CD8-positive, alpha-beta memory T cell (primary cell): ENCODE data around the gene MLX. TPM values are rescaled to one million over a fixed set of nuclear protein-coding genes. Genes with fewer than 3 reads are reported as not detected.
A peak's percentile ranks its signal among the peaks of the same experiment; 100 is the strongest.

Experiments
- CTCF ChIA-PET: fragments of 350-600 bp; sonication (Branson Sonifier 250); formaldehyde crosslinking; loops from one replicate; lab custom pipeline; 2021; ENCODE audit warnings: antibody characterized with exemption; lab: Charles Lee
- POLR2A ChIA-PET: fragments of 350-600 bp; sonication (Branson Sonifier 250); formaldehyde crosslinking; loops from one replicate; lab custom pipeline; 2021; ENCODE audit warnings: antibody characterized with exemption; lab: Charles Lee
- DNase-seq, 5 donors: peaks; one replicate each; pipeline versions ENCODE4 v3.0.0 to v3.0.0-alpha.2; 2020 to 2022; ENCODE audit warnings: mixed read lengths in 1 of 5
- H3K27ac ChIP-seq: one replicate; pipeline ENCODE4 v1.7.0; 2013; ENCODE audit warnings: low read depth, mild to moderate bottlenecking, low read length, moderate library complexity
- H3K27me3 ChIP-seq: 2 replicates; pipeline ENCODE4 v1.7.0; 2013; ENCODE audit warnings: low read length, mild to moderate bottlenecking; ENCODE audit not compliant: insufficient read depth, poor library complexity, severe bottlenecking
- H3K36me3 ChIP-seq: 2 replicates; pipeline ENCODE4 v1.7.0; 2013; ENCODE audit warnings: mild to moderate bottlenecking, low read length, moderate library complexity; ENCODE audit not compliant: insufficient read depth
- H3K4me1 ChIP-seq: 2 replicates; pipeline ENCODE4 v1.7.0; 2013; ENCODE audit warnings: mild to moderate bottlenecking, low read length, moderate library complexity; ENCODE audit not compliant: insufficient read depth
- H3K4me3 ChIP-seq: 2 replicates; pipeline ENCODE4 v1.7.0; 2013; ENCODE audit warnings: mild to moderate bottlenecking, low read length
- H3K9me3 ChIP-seq: 2 replicates; pipeline ENCODE4 v1.7.0; 2013; ENCODE audit warnings: mild to moderate bottlenecking, low read length
- H3K27ac Mint-ChIP-seq, 8 donors: one replicate each; pipeline ENCODE4 v1.8.0; 2020 to 2021; ENCODE audit warnings: mixed read lengths in 8 of 8, mild to moderate bottlenecking in 6 of 8, inconsistent platforms in 3 of 8, moderate library complexity in 3 of 8
- H3K27me3 Mint-ChIP-seq, 2 donors: one replicate each; pipeline ENCODE4 v1.8.0; 2020 to 2021; ENCODE audit warnings: mixed read lengths in 2 of 2, mild to moderate bottlenecking in 1 of 2, moderate library complexity in 1 of 2
- H3K36me3 Mint-ChIP-seq, 3 donors: one replicate each; pipeline ENCODE4 v1.8.0; 2020 to 2021; ENCODE audit warnings: mixed read lengths in 3 of 3, inconsistent platforms in 1 of 3, mild to moderate bottlenecking in 1 of 3
- H3K4me1 Mint-ChIP-seq, 3 donors: one replicate each; pipeline ENCODE4 v1.8.0; 2020 to 2021; ENCODE audit warnings: mixed read lengths in 3 of 3, inconsistent platforms in 1 of 3, mild to moderate bottlenecking in 1 of 3
- H3K4me3 Mint-ChIP-seq, 7 donors: one replicate each; pipeline ENCODE4 v1.8.0; 2020 to 2021; ENCODE audit warnings: mixed read lengths in 7 of 7, mild to moderate bottlenecking in 6 of 7, moderate library complexity in 4 of 7, inconsistent platforms in 2 of 7
- H3K9me3 Mint-ChIP-seq, 5 donors: one replicate each; pipeline ENCODE4 v1.8.0; 2020 to 2022; ENCODE audit warnings: mixed read lengths in 5 of 5, mild to moderate bottlenecking in 3 of 5, moderate library complexity in 2 of 5, inconsistent platforms in 1 of 5
- polyA plus RNA-seq: library from polyadenylated mRNA; unstranded; fragments of 300-500 nt; fragmentation: Illumina TruSeq; gene quantifications from one replicate; pipeline ENCODE4 v1.2.3, GENCODE V29; 2021
- total RNA-seq, 2 experiments: library from RNA; stranded (reverse); gene quantifications; one replicate each; pipeline ENCODE4 v1.2.3, GENCODE V29; 2021

MLX gene
- total and polyA plus RNA-seq, 3 experiments from 2014 or later = 52.1 to 62.3 (median 61.8) TPM

DNA sequence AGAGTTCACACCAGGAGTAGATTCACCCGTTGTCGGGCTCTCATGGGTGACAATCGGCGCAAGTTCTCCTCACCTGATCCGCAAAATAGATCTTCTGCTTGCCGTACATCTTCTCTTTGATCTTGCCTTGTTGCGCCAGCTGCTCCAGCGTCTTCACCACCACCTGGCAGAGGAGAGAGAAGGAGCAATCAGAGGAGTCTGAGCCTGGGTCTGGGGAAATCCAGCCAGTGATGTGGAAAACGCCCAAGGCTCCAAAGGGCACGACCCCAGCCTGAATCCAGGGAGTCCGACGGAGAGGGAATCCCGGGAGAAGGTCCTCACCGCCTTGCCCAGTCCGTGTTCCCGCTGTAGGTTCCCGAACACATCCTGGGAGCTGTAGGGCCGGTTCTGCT lies 10.2 kb downstream of the MLX start:
- Mint-ChIP-seq H3K36me3 (peaks cover 0 to 61% (median 6%) of the 10 kb centered on the region in 3 donors), H3K4me1 (peaks cover 30 to 34% (median 31%) of the 10 kb centered on the region in 3 donors), H3K27me3 (peaks cover 0 to 1% of the 10 kb centered on the region in 2 donors), H3K4me3 (peak overlapping the region; percentile 80 to 99 (median 98)), H3K9me3 (no peaks in the 10 kb centered on the region), H3K27ac (peak overlapping the region in 7 of 8 donors; percentile 74 to 98 (median 85))
- Histone ChIP-seq H3K27ac (peak overlapping the region; percentile 64), H3K27me3 (no peaks in the 10 kb centered on the region), H3K4me3 (peak overlapping the region; percentile 96), H3K9me3 (no peaks in the 10 kb centered on the region), H3K36me3 (peaks cover 49% of the 10 kb centered on the region), H3K4me1 (peaks cover 13% of the 10 kb centered on the region)
- POLR2A ChIA-PET = interaction anchor here (0.8 to 2.6 kb wide), 6 partner anchors 9 to 102 kb away, joined by 3 to 12 read pairs (median 4); partner anchors contain the start of genes MLX, NAGLU, RETREG3 and TUBG1
- CTCF ChIA-PET = interaction anchor here (0.7 to 5.5 kb wide), 22 partner anchors 7 to 263 kb away, joined by 3 to 44 read pairs (median 7); partner anchors contain the start of genes BECN1, CCR10, COASY and MLX
- no peak for DNase-seq

GRCh38 chr17:42577532-42578281 lies 10.8 kb downstream of the MLX start, which contains the start of gene PSMC3IP:
PSMC3IP (minus strand) TSS chr17:42577729; CDS start chr17:42577686, 43 bp downstream.
- H3K4me3 Mint-ChIP-seq = peak within 1 kb of the TSS; percentile 89 to 99 (median 98)
- peaks cover 30 to 34% (median 31%) of the 10 kb centered on the region in 3 donors for H3K4me1 Mint-ChIP-seq
- no peaks in the 10 kb centered on the region for H3K9me3 ChIP-seq
- H3K27ac Mint-ChIP-seq = peak within 1 kb of the TSS; percentile 74 to 99 (median 97)
- ChIA-PET CTCF (interaction anchor here (0.7 to 5.5 kb wide), 46 partner anchors 8 to 264 kb away, joined by 3 to 44 read pairs (median 5); partner anchors contain the start of genes BECN1, CCR10, COASY and MLX), POLR2A (interaction anchor here (0.6 to 2.6 kb wide), 9 partner anchors 9 to 612 kb away, joined by 3 to 12 read pairs (median 4); partner anchors contain the start of genes MLX, NAGLU, RETREG3 and TUBG1)
- H3K27me3 Mint-ChIP-seq = peaks cover 0 to 1% of the 10 kb centered on the region in 2 donors
- no peaks in the 10 kb centered on the region for H3K27me3 ChIP-seq
- no peaks in the 10 kb centered on the region for H3K9me3 Mint-ChIP-seq
- peaks cover 13% of the 10 kb centered on the region for H3K4me1 ChIP-seq
- H3K27ac ChIP-seq = peak within 1 kb of the TSS; percentile 85
- peaks cover 50% of the 10 kb centered on the region for H3K36me3 ChIP-seq
- H3K4me3 ChIP-seq = peak within 1 kb of the TSS; percentile 96
- H3K36me3 Mint-ChIP-seq = peaks cover 0 to 61% (median 6%) of the 10 kb centered on the region in 3 donors
- DNase-seq = peak; percentile 82 to 93 (median 89)

DNA sequence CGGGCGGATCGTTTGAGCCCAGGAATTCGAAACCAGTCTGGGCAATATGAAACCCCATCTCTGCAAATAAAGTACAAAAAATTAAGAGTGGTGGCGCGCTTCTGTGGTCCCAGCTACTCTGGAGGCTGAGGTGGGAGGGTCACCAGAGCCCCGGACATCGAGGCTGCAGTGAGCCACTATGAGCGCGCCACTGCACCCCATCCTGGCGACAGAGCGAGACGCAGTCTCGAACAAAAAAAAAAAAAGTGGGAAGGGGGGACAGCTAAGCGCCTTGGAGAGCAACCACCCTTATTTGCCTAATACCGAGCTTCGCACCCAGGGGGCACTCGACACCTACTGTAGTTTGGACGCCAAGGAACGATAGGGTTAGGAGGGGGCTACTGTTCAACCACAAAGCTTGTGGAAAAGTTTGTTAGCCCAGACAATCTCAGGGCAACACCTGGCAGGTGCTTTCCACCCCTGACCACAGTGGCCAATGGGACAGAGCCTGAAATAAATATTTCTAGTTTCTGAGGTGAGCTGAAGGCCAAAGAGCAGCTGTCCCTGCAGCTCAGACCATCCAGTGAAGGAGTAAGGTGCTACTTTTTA lies 11.5 kb downstream of the MLX start:
- H3K4me1 ChIP-seq = peaks cover 13% of the 10 kb centered on the region
- DNase-seq = peak; percentile 40 to 76 (median 55)
- peak overlapping the region; percentile 96 for H3K4me3 ChIP-seq
- Mint-ChIP-seq H3K9me3 (no peaks in the 10 kb centered on the region), H3K27me3 (peaks cover 0 to 1% of the 10 kb centered on the region in 2 donors), H3K36me3 (peaks cover 3 to 61% (median 7%) of the 10 kb centered on the region in 3 donors), H3K4me3 (peak overlapping the region; percentile 89 to 99 (median 98)), H3K27ac (peak overlapping the region; percentile 74 to 99 (median 97)), H3K4me1 (peaks cover 29 to 32% (median 30%) of the 10 kb centered on the region in 3 donors)
- ChIA-PET POLR2A (interaction anchor here (0.6 to 2.6 kb wide), 9 partner anchors 8 to 612 kb away, joined by 3 to 12 read pairs (median 4); partner anchors contain the start of genes MLX, RETREG3 and TUBG1), CTCF (interaction anchor here (0.8 to 5.5 kb wide), 43 partner anchors 8 to 250 kb away, joined by 3 to 44 read pairs (median 5); partner anchors contain the start of genes BECN1, CCR10, COASY and MLX)
- no peaks in the 10 kb centered on the region for H3K27me3 ChIP-seq
- peak overlapping the region; percentile 85 for H3K27ac ChIP-seq
- H3K9me3 ChIP-seq = no peaks in the 10 kb centered on the region
- peaks cover 50% of the 10 kb centered on the region for H3K36me3 ChIP-seq

DNA sequence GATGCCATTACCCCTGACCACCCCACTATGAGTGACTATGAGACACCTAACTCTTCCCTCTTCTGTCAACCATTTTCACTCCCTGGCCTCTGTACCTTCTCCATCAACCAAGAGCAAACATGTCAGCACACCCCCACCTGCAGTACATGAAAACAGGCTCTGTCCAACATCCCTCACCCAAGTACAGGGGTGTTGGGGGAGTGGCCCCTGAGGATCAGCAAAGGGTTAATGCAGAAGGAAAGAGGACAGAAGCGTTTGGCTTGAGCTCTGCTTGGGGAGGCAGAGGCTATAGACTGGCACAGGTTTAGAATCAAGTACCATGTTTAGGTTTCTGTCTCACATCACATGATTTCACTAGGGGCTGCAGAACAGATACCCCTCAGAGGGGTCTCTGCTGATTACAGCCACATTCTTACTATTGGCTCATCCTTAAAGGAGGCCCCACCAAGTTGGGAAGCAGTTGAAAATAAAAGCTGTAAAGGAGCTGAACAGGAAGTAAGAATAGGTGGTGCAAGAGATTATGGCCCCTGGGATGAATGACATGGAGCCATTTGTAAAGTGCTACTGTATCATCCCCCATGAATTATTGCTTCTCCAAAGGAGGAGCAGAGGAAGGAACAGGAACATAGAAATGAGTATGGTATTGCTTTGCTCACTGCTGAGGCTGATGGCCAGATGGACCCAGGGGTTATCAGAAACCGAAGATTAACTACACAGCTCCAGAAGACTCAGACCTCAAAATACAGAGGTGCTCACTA lies 13.1 kb downstream of the MLX start:
- H3K36me3 ChIP-seq = peaks cover 54% of the 10 kb centered on the region
- peaks cover 0 to 1% of the 10 kb centered on the region in 2 donors for H3K27me3 Mint-ChIP-seq
- no peak for DNase-seq
- no peak overlapping the region for H3K27ac ChIP-seq
- H3K4me3 Mint-ChIP-seq = peak overlapping the region in 6 of 7 donors; percentile 8 to 69 (median 38)
- H3K4me1 Mint-ChIP-seq = peaks cover 26 to 32% (median 30%) of the 10 kb centered on the region in 3 donors
- ChIA-PET POLR2A (interaction anchor here (0.6 kb wide), 2 partner anchors 20 to 184 kb away, joined by 3 read pairs; no protein-coding TSS in a partner anchor), CTCF (interaction anchor here (0.7 to 5.5 kb wide), 4 partner anchors 26 to 418 kb away, joined by 3 to 44 read pairs (median 6); partner anchors contain the start of genes CCR10, PLEKHH3 and RPL27)
- no peaks in the 10 kb centered on the region for H3K27me3 ChIP-seq
- no peaks in the 10 kb centered on the region for H3K9me3 ChIP-seq
- H3K4me3 ChIP-seq = no peak overlapping the region
- H3K36me3 Mint-ChIP-seq = peaks cover 3 to 67% (median 10%) of the 10 kb centered on the region in 3 donors
- H3K27ac Mint-ChIP-seq = peak overlapping the region in 6 of 8 donors; percentile 37 to 91 (median 74)
- H3K4me1 ChIP-seq = peaks cover 13% of the 10 kb centered on the region
- H3K9me3 Mint-ChIP-seq = no peaks in the 10 kb centered on the region

GRCh38 chr17:42581744-42582270 lies 14.9 kb downstream of the MLX start:
- Histone ChIP-seq H3K36me3 (peaks cover 66% of the 10 kb centered on the region), H3K4me3 (no peak overlapping the region), H3K4me1 (peaks cover 10% of the 10 kb centered on the region), H3K9me3 (no peaks in the 10 kb centered on the region), H3K27ac (no peak overlapping the region), H3K27me3 (no peaks in the 10 kb centered on the region)
- Mint-ChIP-seq H3K27me3 (peaks cover 0 to 1% of the 10 kb centered on the region in 2 donors), H3K4me3 (peak overlapping the region in 1 of 7 donors; percentile 54), H3K9me3 (no peaks in the 10 kb centered on the region), H3K27ac (peak overlapping the region in 1 of 8 donors; percentile 38), H3K36me3 (peaks cover 3 to 78% (median 12%) of the 10 kb centered on the region in 3 donors), H3K4me1 (peaks cover 18 to 24% (median 20%) of the 10 kb centered on the region in 3 donors)
- CTCF ChIA-PET = interaction anchor here (1.4 to 1.5 kb wide), 2 partner anchors 27 to 97 kb away, joined by 3 to 5 read pairs; no protein-coding TSS in a partner anchor
- POLR2A ChIA-PET = interaction anchor here (1.4 kb wide), 1 partner anchor 27 kb away, joined by 4 read pairs; no protein-coding TSS in a partner anchor
- no peak for DNase-seq

DNA sequence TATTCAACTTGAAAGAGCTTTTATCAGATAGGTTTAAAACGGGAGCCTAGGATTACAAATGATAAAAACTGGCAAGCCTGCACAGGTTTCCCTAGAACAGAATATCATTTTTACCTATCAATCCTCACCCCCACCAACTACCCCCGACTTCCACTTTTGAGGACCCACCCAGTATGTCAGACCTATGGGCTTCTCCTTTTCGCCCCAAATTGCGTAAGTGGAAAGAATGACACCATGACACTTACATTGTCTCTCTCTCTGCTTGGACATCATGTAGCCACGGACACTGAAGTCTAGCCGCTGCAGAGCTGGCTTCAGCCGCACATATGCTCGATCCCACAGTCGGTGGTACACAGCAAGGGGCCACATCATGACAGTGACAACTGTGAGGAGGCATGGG lies 18.0 kb downstream of the MLX start:
- Histone ChIP-seq H3K4me3 (no peak overlapping the region), H3K27me3 (no peaks in the 10 kb centered on the region), H3K4me1 (no peaks in the 10 kb centered on the region), H3K36me3 (peaks cover 76% of the 10 kb centered on the region), H3K27ac (no peak overlapping the region), H3K9me3 (no peaks in the 10 kb centered on the region)
- Mint-ChIP-seq H3K4me3 (no peak overlapping the region), H3K36me3 (peaks cover 3 to 98% (median 15%) of the 10 kb centered on the region in 3 donors), H3K4me1 (peaks cover 1 to 7% (median 6%) of the 10 kb centered on the region in 3 donors), H3K27ac (peak overlapping the region in 2 of 8 donors; percentile 4 to 66), H3K27me3 (no peaks in the 10 kb centered on the region), H3K9me3 (no peaks in the 10 kb centered on the region)
- ChIA-PET POLR2A (no interaction called here), CTCF (no interaction called here)
- no peak for DNase-seq
